Astrocyte (in vitro differentiated cells and primary cell): ENCODE measurements around the gene AP3S1.

Experiments used
- CTCF ChIP-seq: IDR thresholded peaks from 2 replicates; pipeline ENCODE4 v1.5.1; 2011; ENCODE audit warnings: low read depth, mild to moderate bottlenecking, inconsistent platforms, low read length, moderate library complexity; ENCODE audit not compliant: insufficient read depth
- EZH2 ChIP-seq: IDR thresholded peaks from 2 replicates; pipeline ENCODE4 v1.6.1; 2012; ENCODE audit warnings: mild to moderate bottlenecking, low read length, inconsistent platforms; ENCODE audit not compliant: insufficient read depth

- TF ChIP-seq CTCF (no peak), EZH2 (no peak)
These were observed 102.8 kb downstream of the AP3S1 start for GRCh38 chr5:115944501-115944900.
